SU-DHL-6 (cell line): ENCODE data around the gene ACBD6.

ENCODE experiments used
- CTCF ChIP-seq: fragments of 200-600 bp; sonication (generic); IDR thresholded peaks from one replicate; pipeline ENCODE4 v1.5.1; 2017; ENCODE audit warnings: antibody characterized with exemption, mild to moderate bottlenecking, low read length, moderate library complexity; ENCODE audit not compliant: insufficient read depth, poor library complexity, severe bottlenecking
- EZH2phosphoT487 ChIP-seq: fragments of 200-600 bp; sonication (generic), shearing (Covaris generic); conservative IDR thresholded peaks from 2 replicates; pipeline ENCODE4 v1.6.1; 2018; ENCODE audit warnings: mild to moderate bottlenecking, antibody characterized with exemption, low read length, moderate library complexity, mixed read lengths

- TF ChIP-seq EZH2phosphoT487 (no peak), CTCF (no peak)
Observed at GRCh38 chr1:180550241-180550640, 47.9 kb upstream of the ACBD6 start.
